ENCODE measurements around the gene SCD5.

DNA sequence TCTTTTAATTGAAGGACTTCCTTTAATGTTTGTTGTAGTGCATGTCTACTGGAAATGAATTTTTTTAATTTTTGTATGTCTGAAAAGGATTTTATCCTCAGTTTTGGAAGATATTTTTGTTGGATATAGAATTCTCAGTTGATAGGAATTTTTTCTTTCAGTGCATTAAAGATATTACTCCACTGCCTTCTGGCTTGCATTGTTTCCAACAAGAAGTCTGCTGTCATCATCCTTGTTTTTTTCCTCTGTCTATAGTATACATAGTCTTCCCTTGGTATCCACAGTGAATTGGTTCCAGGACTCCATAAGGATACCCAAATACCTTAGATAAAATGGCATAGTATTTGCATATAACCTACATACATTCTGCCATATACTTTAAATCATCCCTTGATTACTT, 33.5 kb downstream of the SCD5 start:
- TF ChIP-seq EP300 (IDR thresholded peaks at IDR 0.05), result no peak
- TF ChIP-seq, protein P1, sequence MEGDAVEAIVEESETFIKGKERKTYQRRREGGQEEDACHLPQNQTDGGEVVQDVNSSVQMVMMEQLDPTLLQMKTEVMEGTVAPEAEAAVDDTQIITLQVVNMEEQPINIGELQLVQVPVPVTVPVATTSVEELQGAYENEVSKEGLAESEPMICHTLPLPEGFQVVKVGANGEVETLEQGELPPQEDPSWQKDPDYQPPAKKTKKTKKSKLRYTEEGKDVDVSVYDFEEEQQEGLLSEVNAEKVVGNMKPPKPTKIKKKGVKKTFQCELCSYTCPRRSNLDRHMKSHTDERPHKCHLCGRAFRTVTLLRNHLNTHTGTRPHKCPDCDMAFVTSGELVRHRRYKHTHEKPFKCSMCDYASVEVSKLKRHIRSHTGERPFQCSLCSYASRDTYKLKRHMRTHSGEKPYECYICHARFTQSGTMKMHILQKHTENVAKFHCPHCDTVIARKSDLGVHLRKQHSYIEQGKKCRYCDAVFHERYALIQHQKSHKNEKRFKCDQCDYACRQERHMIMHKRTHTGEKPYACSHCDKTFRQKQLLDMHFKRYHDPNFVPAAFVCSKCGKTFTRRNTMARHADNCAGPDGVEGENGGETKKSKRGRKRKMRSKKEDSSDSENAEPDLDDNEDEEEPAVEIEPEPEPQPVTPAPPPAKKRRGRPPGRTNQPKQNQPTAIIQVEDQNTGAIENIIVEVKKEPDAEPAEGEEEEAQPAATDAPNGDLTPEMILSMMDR (IDR thresholded peaks at IDR 0.05), result no peak
- TF ChIP-seq POLR2A (IDR thresholded peaks at IDR 0.05), result no peak

Measured in tibial nerve (tissue), 4 donors.